GM21619 (cell line): ENCODE data around the gene STK33.

Experiments
- ATAC-seq: cut with Tn5 transposase; IDR thresholded peaks from one replicate; pipeline ENCODE4 v1.9.1; 2021; ENCODE audit not compliant: unreplicated experiment

The STK33 gene

DNA sequence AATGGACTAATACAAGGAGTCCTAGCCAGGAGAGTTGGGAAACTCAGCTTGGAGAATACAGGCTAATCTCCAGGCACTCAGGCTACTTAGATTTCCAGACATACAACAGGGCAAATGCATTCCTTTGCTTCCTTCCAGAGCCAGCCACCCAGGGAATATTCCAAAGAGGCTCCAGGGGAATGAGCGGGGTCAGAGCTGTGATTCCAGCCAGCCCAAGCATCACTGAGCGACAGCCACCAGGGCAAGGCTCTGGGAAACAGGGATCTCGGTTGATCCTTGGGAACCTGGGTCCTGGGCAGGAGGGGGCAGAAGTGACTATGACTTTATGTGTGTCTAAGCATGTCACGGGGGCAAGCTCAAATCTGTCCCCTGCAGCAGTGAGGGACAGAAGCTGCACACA, 218.1 kb downstream of the STK33 start:
- no peak for ATAC-seq

GRCh38 chr11:8375460-8375859, 218.6 kb downstream of the STK33 start:
- no peak for ATAC-seq

- ATAC-seq: no peak
Measured at GRCh38 chr11:8374716-8375115, 219.3 kb downstream of the STK33 start.

DNA sequence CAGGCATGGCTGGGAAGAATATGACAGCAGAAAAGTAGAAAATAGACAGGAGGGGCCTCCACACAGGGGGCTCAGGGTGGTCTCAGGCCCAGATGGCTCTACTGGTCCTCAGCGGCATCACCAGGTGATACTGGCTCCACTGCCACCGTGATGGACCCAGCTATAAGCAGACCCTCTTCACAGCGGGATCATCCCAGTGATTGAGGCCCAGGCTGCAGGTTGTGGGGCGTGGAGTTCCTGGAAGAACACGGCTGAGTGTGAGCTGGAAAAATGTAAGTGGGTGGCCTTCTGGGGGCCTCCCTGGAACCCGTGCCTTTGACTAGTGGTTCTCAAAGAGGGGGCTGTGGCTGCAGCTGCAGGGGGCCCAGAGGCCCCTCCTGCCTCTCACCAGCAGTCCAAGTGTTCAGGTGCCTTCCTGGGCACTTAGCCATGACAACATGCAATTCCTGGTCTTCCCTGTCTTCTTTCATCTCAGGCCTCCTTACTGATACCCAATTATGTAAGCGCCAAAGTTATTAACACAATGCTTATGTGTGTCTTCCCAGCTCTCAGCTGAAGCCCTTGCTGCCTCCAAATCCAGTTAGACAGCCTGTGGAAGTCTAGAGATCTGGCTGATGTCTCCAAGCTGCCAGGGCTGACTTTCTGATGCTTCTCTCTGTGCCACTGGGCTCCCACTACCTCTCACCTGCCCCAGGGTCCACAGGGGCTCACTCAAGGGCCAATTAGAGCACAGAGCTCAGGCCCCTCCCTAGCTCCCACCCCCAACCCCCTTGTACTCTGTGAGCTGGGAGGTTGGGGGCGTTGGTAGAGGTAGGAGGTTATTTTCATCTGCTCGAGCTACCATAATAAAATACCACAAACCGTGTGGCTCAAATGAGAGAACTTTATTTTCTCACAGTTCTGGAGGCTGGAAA, 220.3 kb downstream of the STK33 start:
- ATAC-seq: no peak

DNA sequence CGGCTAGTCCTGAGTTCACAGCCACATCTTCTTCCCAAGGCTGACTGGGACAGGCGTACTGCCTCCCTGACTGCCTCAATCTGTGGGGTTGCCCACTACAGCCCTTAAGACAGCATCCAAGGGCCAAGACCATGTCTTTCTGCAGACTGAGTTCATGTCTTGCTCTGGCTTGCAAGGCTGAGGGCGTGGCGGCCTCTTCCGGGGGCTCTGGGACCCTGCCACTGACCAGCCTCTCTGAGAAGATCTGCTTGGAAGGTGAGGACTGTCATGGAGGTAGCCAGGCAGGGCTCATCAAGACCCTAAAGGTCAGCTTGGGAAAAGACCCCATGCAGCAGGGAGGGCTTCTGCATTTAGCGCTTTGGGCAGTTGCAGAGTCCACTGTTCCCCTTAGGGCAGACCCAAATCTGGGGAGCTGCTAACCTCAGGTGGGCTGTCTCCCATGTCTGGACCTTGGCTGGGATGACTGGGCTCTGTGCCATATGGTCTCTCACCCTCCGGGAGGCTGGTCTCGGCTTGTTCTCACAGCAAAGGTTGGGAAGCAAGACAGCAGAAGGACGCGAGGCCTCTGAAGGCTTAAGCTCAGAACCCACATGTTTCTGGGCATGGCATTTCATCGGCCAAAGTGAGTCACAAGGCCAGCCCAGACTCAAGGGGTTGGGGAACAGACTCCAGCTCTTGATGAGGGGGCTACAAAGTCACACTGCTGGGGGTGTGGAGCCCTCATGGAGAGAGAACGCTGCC, 221.2 kb downstream of the STK33 start:
- no peak for ATAC-seq

GRCh38 chr11:8371516-8371884, 222.5 kb downstream of the STK33 start:
- ATAC-seq: no peak

DNA sequence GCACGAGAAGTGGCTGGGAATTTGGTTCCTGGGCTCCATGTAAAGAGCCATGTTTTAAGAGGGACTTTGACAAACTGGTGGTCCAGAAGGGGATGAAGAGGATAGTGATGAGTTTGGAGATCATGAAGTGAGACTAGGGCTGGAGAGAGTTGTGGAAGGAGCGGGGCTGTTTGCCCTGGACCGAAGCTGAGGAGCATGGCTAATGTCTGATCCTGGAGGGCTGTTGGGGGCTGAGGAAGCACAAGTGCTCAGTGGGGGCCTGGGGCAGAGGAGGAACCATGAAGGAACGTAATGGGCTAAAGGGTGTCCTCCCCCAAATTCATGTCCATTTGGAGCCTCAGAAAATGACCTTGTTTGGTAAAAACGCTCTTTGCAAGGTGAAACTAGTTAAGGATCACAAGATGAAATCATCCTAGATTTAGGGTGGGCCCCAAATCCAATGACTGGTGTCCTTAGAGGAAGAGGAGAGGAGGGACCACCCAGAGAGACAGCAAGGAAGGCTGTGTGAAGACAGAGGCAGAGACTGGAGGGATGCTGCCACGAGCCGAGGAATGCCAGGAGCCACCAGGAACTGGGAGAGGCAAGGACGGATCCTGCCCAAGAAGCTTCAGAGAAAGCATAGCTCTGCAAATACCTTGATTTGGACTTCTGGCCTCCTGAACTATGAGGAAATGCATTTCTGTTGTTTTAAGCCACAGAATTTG, 223.1 kb downstream of the STK33 start:
- no peak for ATAC-seq

- no peak for ATAC-seq
Measured at GRCh38 chr11:8369592-8370205, 224.3 kb downstream of the STK33 start.

GRCh38 chr11:8368772-8369171, 225.3 kb downstream of the STK33 start:
- ATAC-seq: no peak

- no peak for ATAC-seq
Measured at GRCh38 chr11:8368194-8368593, 225.8 kb downstream of the STK33 start.

GRCh38 chr11:8366316-8366715, 227.7 kb downstream of the STK33 start:
- no peak for ATAC-seq

GRCh38 chr11:8365216-8365941, 228.6 kb downstream of the STK33 start:
- ATAC-seq: no peak

GRCh38 chr11:8363921-8364320, 230.1 kb downstream of the STK33 start:
- ATAC-seq: no peak

DNA sequence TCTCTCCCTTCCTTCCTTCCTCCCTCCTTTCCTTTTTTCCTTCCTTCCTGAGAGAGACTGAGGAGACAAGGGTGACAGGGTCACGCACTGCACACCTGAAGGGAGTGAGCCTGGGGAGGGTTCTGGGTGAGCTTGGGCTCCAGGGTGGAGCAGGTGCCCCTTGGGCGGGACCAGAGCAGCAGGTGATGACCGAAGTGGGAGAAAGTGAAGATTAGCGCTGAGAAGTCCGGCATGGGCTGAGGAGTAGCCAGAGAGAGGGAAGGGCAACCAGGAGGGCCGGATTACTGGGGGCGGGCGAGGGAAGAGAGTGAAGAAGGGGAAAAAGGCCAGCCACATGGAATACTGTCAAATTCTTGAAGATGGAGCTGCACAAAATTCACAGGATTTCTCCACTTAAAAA, 231.1 kb downstream of the STK33 start:
- ATAC-seq: no peak

DNA sequence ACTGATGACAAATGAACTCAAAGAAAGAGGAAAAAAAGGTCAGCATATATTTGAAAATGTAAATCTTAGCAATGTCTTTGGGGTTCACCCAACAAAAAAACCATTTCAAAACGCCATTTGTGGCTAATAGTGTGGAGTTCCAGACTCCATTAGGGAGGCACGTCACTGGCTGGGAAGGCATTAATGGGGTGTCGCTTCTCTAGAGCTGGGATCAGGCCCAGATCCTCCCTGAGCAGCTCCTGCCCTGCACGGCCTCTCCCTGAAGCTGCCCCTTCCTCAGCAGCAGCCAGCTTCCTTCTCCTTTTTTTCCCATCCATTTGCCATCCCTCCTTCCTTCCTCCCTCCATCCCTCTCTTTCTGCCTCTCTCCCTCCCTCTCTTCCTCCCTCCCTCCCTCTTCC, 231.5 kb downstream of the STK33 start:
- ATAC-seq: no peak

DNA sequence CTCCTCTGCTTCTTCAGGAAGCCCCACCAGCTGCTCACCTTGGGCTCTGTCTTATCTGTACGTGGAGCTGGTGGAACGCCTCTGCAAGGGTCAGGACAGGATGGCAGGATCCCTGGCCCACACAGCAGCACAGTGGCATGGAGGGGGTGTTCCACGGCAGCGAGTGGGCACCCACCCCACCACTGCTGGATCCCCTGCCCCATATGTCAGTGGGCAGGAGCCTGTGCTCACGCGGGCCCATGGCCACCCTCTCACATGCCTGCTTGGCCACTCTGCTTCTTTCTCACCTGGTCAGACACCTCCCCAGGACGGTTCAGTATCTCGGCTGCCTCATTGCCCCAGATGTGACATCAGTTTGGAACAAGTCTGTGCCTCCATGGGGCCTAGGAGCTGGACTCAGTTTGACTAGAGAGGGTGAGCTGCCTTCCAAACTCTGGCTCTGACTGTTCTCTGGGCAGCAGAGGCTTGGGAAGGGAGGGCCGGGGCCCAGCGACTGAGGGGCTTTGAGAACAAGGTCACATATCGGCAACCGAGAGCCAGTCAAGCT, 232.3 kb downstream of the STK33 start:
- no peak for ATAC-seq

GRCh38 chr11:8361206-8361605, 232.8 kb downstream of the STK33 start:
- no peak for ATAC-seq

DNA sequence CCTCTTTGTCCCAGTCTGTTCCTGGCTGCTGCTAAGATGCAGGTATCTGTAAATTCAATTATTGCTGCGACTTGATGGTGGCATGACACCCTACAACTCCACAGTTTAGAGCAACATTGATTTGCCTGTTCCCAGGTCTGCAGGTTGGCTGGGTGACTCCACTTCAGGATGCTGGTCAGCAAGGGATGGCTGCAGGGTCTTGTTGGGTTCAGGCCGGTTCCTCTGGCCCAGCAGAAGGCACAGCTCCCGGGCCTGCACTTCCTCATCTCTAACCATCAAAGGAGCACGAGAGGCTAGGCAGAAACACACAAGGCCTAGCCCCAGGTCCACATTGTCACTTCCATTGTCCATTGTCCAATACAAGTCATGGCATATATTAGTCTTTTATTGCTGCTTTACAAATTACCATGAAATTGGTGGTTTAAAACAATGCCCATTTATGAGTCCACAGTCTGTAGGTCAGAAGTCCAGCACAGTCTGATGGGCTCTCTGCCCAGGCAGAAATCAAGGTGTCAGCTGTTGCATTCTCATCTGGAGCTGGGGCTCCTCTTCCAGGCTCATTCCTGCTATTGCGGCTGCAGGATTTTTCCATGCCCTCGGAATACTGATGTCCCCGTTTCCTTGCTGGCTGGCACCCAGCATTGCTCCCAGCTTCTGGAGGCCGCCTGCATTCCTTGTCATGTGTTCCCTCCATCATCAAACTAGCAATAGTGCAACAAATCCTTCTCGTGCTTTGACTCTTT, 233.8 kb downstream of the STK33 start:
- ATAC-seq: no peak

DNA sequence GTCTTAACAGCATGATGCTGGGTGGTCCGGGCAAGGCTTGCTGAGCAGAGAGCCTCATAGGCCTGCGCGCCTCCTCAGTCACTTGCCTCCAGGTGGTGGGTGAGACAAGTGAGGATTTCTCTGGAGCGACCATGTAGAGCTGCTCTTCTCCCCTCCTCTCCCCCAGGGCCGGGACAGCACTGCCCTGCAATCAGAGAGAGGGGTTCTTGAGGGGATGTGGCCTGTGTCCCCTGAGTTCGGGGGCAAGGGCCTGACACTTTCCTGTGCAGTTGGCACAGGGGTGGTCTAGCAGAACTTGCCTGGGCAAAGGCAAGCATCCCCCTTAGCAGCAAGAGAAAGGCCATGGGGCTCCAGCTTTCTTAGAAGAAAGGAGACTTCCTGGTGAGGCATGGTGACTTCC, 234.5 kb downstream of the STK33 start:
- no peak for ATAC-seq
